Gastroesophageal sphincter (tissue), 4 donors: ENCODE measurements around the gene ANO9. TPM values are rescaled to one million over a fixed set of nuclear protein-coding genes. Genes with fewer than 3 reads are reported as not detected.

Experiments
- ATAC-seq: fragments of 150-250 bp; one replicate; pipeline ENCODE4 v1.9.1; 2016; ENCODE audit warnings: mild to moderate bottlenecking, moderate library complexity
- H3K27ac ChIP-seq, 4 donors: fragments of 200-600 bp; sonication (generic) in 3 of 4; 1 replicate in 3 of 4; 2 replicates in 1 of 4; pipeline ENCODE4 v1.5.1; 2016 to 2019
- H3K27me3 ChIP-seq: fragments of 200-600 bp; sonication (generic); one replicate; pipeline ENCODE4 v1.5.1; 2019
- H3K36me3 ChIP-seq, 2 donors: fragments of 200-600 bp; sonication (generic); one replicate each; pipeline ENCODE4 v1.5.1; 2019; ENCODE audit warnings: control low read depth in 1 of 2
- H3K4me1 ChIP-seq, 3 donors: fragments of 200-600 bp; sonication (generic); 1 replicate in 2 of 3; 2 replicates in 1 of 3; pipeline ENCODE4 v1.5.1; 2016 to 2019; ENCODE audit warnings: control low read depth in 2 of 3
- H3K4me3 ChIP-seq, 2 donors: fragments of 200-600 bp; sonication (generic); one replicate each; pipeline ENCODE4 v1.5.1; 2019; ENCODE audit warnings: mild to moderate bottlenecking in 1 of 2, moderate library complexity in 1 of 2
- H3K9me3 ChIP-seq, 3 donors: fragments of 200-600 bp; sonication (generic); one replicate each; pipeline ENCODE4 v1.5.1; 2017 to 2019; ENCODE audit warnings: control low read depth in 2 of 3
- EP300 ChIP-seq: sonication (generic); formaldehyde crosslinking; IDR thresholded peaks from one replicate; pipeline ENCODE4 v1.6.1; 2017; ENCODE audit warnings: antibody characterized with exemption, mild to moderate bottlenecking
- POLR2A ChIP-seq, 2 donors: fragments of 450-650 bp; IDR thresholded peaks; one replicate each; pipeline ENCODE4 v1.6.1; 2017; ENCODE audit warnings: antibody characterized with exemption in 2 of 2, mild to moderate bottlenecking in 2 of 2, moderate library complexity in 1 of 2
- POLR2AphosphoS5 ChIP-seq: sonication (generic); formaldehyde crosslinking; IDR thresholded peaks from one replicate; pipeline ENCODE4 v1.6.1; 2017; ENCODE audit warnings: antibody characterized with exemption
- WGBS, 2 donors: methylation state at CpG; one replicate each; pipeline ENCODE4 v1.1.5; 2018; ENCODE audit warnings: low coverage in 1 of 2; 5-methylcytosine and 5-hydroxymethylcytosine counted together
- total RNA-seq, 4 donors: library from RNA; depleted of rRNA; stranded (reverse); fragments of >200 nt; gene quantifications; one replicate each; pipeline ENCODE4 v1.1.0, GENCODE V29; 2016
- TF ChIP-seq, protein P1 (sequence below), 4 experiments: fragments of 200-600 bp in 2 of 4; fragments of 450-650 bp in 2 of 4; sonication (generic) in 1 of 4; IDR thresholded peaks; one replicate each; pipeline ENCODE4 v1.5.1; 2017 to 2019; ENCODE audit warnings: antibody characterized with exemption in 4 of 4, mild to moderate bottlenecking in 2 of 4, moderate library complexity in 2 of 4

Gene ANO9
- total RNA-seq, 4 donors from 2014 or later = 0.22 to 0.94 (median 0.47) TPM; not detected in 1

DNA sequence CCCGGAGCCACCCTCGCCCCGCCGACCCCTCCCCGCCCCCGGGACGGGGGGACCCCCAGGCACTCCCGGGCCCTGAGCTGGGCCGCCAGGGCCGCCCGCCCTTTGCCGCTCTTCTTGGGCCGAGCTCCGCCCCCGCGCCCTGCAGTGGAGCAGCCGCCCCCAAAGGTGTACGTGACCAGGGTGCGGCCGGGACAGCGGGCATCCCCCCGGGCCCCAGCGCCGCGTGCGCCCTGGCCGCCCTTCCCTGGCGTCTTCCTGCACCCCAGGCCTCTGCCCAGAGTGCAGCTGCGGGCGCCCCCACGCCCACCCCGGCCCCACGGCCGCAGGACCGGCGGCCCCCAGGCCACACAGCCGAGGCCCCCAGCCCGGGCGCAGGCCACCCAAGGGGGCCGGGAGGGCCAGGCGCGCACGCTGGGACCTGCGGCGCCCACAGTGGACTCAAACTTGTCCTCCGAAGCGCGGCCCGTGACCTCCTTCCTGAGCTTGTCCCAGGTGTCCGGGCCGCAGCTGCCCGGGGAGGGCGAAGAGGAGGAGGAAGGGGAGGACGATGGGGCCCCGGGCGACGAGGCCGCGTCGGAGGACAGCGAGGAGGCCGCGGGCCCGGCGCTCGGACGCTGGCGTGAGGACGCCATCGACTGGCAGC, 65.2 kb downstream of the ANO9 start:
- WGBS, 2 donors = no CpG with 5 or more reads among the region's 70 CpGs

DNA sequence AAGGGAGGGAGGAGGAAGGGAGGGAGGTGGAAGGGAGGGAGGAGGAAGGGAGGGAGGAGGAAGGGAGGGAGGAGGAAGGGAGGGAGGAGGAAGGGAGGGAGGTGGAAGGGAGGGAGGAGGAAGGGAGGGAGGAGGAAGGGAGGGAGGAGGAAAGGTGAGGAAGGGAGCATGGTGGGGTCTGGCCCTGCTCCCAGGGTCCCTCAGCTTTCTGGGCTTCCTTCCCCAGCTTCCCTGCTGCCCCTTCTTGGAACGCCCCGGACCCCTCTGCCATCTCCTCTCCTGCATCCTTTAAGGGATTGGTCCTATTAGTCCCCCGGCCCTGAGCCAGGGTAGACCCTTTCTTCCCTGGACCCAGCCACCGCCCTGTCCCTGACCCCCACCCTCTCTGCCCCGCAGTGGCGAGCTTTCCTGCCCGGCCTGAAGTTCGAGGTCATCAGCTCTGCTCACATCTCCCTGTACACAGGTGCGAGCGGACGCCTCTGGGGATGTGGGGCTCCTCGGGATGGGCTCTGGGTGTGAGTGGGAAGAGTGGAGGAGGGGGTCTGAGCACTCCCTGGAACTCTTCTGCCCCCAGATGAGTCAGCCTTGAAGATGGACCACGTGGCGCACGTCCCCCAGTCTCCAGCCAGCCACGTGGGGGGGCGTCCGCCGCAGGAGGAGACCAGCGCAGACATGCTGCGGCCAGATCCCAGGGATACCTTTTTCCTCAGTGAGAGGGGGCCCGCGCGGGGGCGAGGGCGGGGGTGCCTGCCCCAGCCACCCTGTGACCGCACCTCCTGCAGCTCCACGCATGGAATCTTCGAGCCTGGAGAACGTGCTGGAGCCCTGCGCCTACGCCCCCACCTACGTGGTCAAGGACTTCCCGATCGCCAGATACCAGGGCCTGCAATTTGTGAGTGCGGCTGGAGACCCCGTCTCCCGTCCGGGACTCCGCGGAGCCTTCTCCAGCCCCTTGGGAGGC, 66.5 kb downstream of the ANO9 start:
- Histone ChIP-seq H3K36me3 (peaks cover 0 to 29% of the 10 kb centered on the region in 2 donors), H3K27me3 (peaks cover 12% of the 10 kb centered on the region), H3K9me3 (no peaks in the 10 kb centered on the region), H3K4me1 (peaks cover 0 to 11% (median 0%) of the 10 kb centered on the region in 3 donors), H3K4me3 (no peak overlapping the region), H3K27ac (no peak overlapping the region)
- WGBS, 2 donors = 81 to 89% methylated on average over 3 to 5 of the region's 41 CpGs
- TF ChIP-seq, protein P1, sequence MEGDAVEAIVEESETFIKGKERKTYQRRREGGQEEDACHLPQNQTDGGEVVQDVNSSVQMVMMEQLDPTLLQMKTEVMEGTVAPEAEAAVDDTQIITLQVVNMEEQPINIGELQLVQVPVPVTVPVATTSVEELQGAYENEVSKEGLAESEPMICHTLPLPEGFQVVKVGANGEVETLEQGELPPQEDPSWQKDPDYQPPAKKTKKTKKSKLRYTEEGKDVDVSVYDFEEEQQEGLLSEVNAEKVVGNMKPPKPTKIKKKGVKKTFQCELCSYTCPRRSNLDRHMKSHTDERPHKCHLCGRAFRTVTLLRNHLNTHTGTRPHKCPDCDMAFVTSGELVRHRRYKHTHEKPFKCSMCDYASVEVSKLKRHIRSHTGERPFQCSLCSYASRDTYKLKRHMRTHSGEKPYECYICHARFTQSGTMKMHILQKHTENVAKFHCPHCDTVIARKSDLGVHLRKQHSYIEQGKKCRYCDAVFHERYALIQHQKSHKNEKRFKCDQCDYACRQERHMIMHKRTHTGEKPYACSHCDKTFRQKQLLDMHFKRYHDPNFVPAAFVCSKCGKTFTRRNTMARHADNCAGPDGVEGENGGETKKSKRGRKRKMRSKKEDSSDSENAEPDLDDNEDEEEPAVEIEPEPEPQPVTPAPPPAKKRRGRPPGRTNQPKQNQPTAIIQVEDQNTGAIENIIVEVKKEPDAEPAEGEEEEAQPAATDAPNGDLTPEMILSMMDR (IDR thresholded peaks at IDR 0.05) = no peak
- no peak for TF ChIP-seq EP300
- no peak for TF ChIP-seq POLR2A (IDR thresholded peaks at IDR 0.05)
- TF ChIP-seq POLR2AphosphoS5 = no peak
- ATAC-seq = no peak

More for the DNA sequence above, 65.2 kb downstream of the ANO9 start:
- no peak overlapping the region for H3K27ac ChIP-seq
- H3K9me3 ChIP-seq = no peaks in the 10 kb centered on the region
- peaks cover 0 to 29% of the 10 kb centered on the region in 2 donors for H3K36me3 ChIP-seq
- ATAC-seq = no peak
- no peak overlapping the region for H3K4me3 ChIP-seq
- no peak for TF ChIP-seq POLR2A (IDR thresholded peaks at IDR 0.05)
- no peak for TF ChIP-seq EP300
- TF ChIP-seq POLR2AphosphoS5 = no peak
- TF ChIP-seq, protein P1 (IDR thresholded peaks at IDR 0.05) = no peak
- H3K4me1 ChIP-seq = no peaks in the 10 kb centered on the region
- H3K27me3 ChIP-seq = peaks cover 16% of the 10 kb centered on the region

DNA sequence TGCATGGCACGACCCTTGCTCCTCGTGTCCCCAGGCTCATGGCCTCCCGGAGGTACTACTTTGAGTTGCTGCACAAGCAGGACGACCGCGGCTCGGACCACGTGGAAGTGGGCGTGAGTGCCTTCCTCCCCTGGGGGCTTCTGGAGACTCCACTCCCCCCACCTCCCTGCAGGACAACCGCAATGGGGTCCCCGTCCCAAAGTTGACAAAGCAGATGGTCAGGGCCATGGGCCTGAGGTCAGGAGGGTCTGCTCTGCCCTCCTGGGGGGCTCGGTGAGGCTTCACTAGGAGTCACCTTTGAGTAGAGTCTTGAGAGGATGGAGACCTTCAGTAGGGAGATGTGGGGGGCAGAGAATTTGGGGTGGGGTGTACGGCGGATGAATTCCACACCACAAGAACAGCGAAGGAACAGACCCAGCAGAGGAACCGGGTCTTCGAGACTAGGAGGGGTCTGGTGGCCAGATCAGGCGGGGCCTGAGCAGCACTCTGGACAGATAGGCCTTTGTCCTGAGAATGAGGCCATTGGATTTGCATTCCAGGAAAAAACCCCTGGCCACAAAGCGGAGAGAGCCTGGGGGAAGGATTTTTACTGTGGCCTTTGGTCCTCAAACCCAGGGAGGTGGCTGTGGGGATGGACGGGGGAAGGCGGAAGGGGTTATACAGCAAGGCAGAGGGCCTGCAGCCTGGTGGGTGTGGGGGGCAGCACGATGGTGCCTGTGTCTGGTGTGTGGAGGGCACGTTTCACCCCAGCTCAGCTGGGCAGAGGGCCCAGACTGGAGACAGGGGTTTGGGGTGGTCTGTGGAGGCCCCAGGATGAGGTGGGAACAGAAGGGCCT, 67.9 kb downstream of the ANO9 start:
- no peak for ATAC-seq

More for the DNA sequence above, 67.9 kb downstream of the ANO9 start:
- no peaks in the 10 kb centered on the region for H3K9me3 ChIP-seq
- H3K4me1 ChIP-seq = peaks cover 0 to 18% (median 0%) of the 10 kb centered on the region in 3 donors
- 88% methylated on average over 9 of the region's 23 CpGs; no CpG with 5 or more reads in 1 of the 2 donors for WGBS, 2 donors
- peak overlapping the region in 1 of 4 donors; percentile 48 for H3K27ac ChIP-seq
- peaks cover 4% of the 10 kb centered on the region for H3K27me3 ChIP-seq
- TF ChIP-seq EP300 (no peak), POLR2A (IDR thresholded peaks at IDR 0.05) (no peak), POLR2AphosphoS5 (no peak)
- TF ChIP-seq, protein P1 (IDR thresholded peaks at IDR 0.05) = no peak
- peaks cover 0 to 29% of the 10 kb centered on the region in 2 donors for H3K36me3 ChIP-seq
- no peak overlapping the region for H3K4me3 ChIP-seq
